Endothelial cell of umbilical vein (primary cell): Measurements from ENCODE around the gene COL18A1. TPM values are rescaled to one million over a fixed set of nuclear protein-coding genes. Genes with fewer than 3 reads are reported as not detected.

ENCODE experiments used
- BruUV-seq: library from RNA; stranded (reverse); fragments of 400-500 nt; replicated peaks from 2 replicates; lab custom pipeline; 2021; lab: Mats Ljungman, UMichigan
- CTCF ChIA-PET: fragments of 300-600, 350-600 bp; sonication (Branson Sonifier 250); formaldehyde crosslinking; loops from one replicate; lab custom pipeline; 2021; ENCODE audit warnings: antibody characterized with exemption, inconsistent platforms; lab: Charles Lee
- POLR2A ChIA-PET: fragments of 300-600, 350-600 bp; sonication (Branson Sonifier 250); formaldehyde crosslinking; loops from one replicate; lab custom pipeline; 2021; ENCODE audit warnings: antibody characterized with exemption, inconsistent platforms; lab: Charles Lee
- DNase-seq: peaks from one replicate; pipeline ENCODE4 v3.0.0-alpha.2; 2011; ENCODE audit warnings: low read depth, low spot score
- FAIRE-seq: peaks from 2 replicates; lab custom pipeline; 2011; peaks lifted over from hg19 to GRCh38; lab: Jason Lieb, UNC
- H2AFZ ChIP-seq: 2 replicates; pipeline ENCODE4 v1.6.0; 2012; ENCODE audit warnings: low read depth, low read length, control low read depth, inconsistent platforms
- H3K27ac ChIP-seq: 2 replicates; pipeline ENCODE4 v1.5.1; 2011; ENCODE audit warnings: low read depth, mild to moderate bottlenecking, control low read depth, low read length, moderate library complexity; ENCODE audit not compliant: insufficient read depth
- H3K27me3 ChIP-seq, 2 experiments: 2 replicates each; pipeline versions ENCODE4 v1.6.0 to v1.6.1; 2011; ENCODE audit warnings: low read length in 2 of 2, mixed read lengths in 1 of 2; ENCODE audit not compliant: control insufficient read depth in 2 of 2, insufficient read depth in 2 of 2
- H3K36me3 ChIP-seq, 2 experiments: 2 replicates in 1 of 2; 3 replicates in 1 of 2; pipeline ENCODE4 v1.5.1; 2011; ENCODE audit warnings: low read length in 2 of 2, mild to moderate bottlenecking in 1 of 2, moderate library complexity in 1 of 2; ENCODE audit not compliant: control insufficient read depth in 2 of 2, insufficient read depth in 2 of 2; ENCODE audit errors: extremely low read depth in 1 of 2
- H3K4me1 ChIP-seq: 3 replicates; pipeline ENCODE4 v1.5.1; 2011; ENCODE audit warnings: mild to moderate bottlenecking, low read length; ENCODE audit not compliant: control insufficient read depth, insufficient read depth; ENCODE audit errors: extremely low read depth
- H3K4me2 ChIP-seq: 2 replicates; pipeline ENCODE4 v1.6.1; 2011; ENCODE audit warnings: low read length, control low read depth, mixed read lengths; ENCODE audit not compliant: insufficient read depth
- H3K4me3 ChIP-seq, 3 experiments: fragments of 200-600 bp in 1 of 3; sonication (generic), shearing (Covaris generic) in 1 of 3; replicated peaks in 1 of 3; 2 replicates each; pipeline ENCODE4 v1.5.1; 2011 to 2016; ENCODE audit warnings: control low read depth in 3 of 3, low read length in 3 of 3, mild to moderate bottlenecking in 2 of 3, inconsistent platforms in 1 of 3, low read depth in 1 of 3, moderate library complexity in 1 of 3; ENCODE audit not compliant: insufficient read depth in 1 of 3
- H3K79me2 ChIP-seq: 2 replicates; pipeline ENCODE4 v1.6.0; 2012; ENCODE audit warnings: low read length, inconsistent platforms; ENCODE audit not compliant: control insufficient read depth, insufficient read depth
- H3K9ac ChIP-seq: replicated peaks from 2 replicates; pipeline ENCODE3; 2011; ENCODE audit warnings: low read length, control low read depth; ENCODE audit not compliant: insufficient read depth; ENCODE audit errors: extremely low read depth
- H3K9me1 ChIP-seq: replicated peaks from 3 replicates; pipeline ENCODE4 v1.6.0; 2011; ENCODE audit warnings: mild to moderate bottlenecking, low read length; ENCODE audit not compliant: control insufficient read depth, insufficient read depth; ENCODE audit errors: extremely low read depth
- H3K9me3 ChIP-seq: replicated peaks from 2 replicates; pipeline ENCODE4 v1.5.1; 2012; ENCODE audit warnings: low read length, inconsistent platforms; ENCODE audit not compliant: control insufficient read depth, insufficient read depth
- H4K20me1 ChIP-seq: replicated peaks from 2 replicates; pipeline ENCODE3; 2011; ENCODE audit warnings: mild to moderate bottlenecking, low read length; ENCODE audit not compliant: control insufficient read depth, insufficient read depth; ENCODE audit errors: extremely low read depth
- EZH2 ChIP-seq: IDR thresholded peaks from 2 replicates; pipeline ENCODE4 v1.6.1; 2012; ENCODE audit warnings: borderline replicate concordance, low read depth, mild to moderate bottlenecking, moderate library complexity, low read length, inconsistent platforms; ENCODE audit not compliant: severe bottlenecking
- GATA2 ChIP-seq: IDR thresholded peaks from 2 replicates; pipeline ENCODE4 v1.7.0; 2011; ENCODE audit warnings: low read depth, mild to moderate bottlenecking, moderate library complexity, mixed read lengths, low read length; ENCODE audit not compliant: insufficient read length, insufficient read depth
- JUN ChIP-seq: IDR thresholded peaks from 2 replicates; pipeline ENCODE4 v1.6.1; 2011; ENCODE audit warnings: borderline replicate concordance, low read depth; ENCODE audit not compliant: insufficient read length, insufficient read depth
- POLR2A ChIP-seq: IDR thresholded peaks from 2 replicates; pipeline ENCODE4 v1.6.1; 2012; ENCODE audit warnings: low read depth, mild to moderate bottlenecking, control low read depth, low read length
- dilution Hi-C: fragments of 300-500 bp; cut with MboI; formaldehyde crosslinking; loops from one replicate; pipeline ENCODE4 v1.15.0; 2019; ENCODE audit warnings: low sequenced_read_pairs; ENCODE audit not compliant: extremely low pct_ligation_motif_present
- intact Hi-C: fragments of 100-400 bp; cut with micrococcal nuclease; formaldehyde crosslinking; loops from one replicate; pipeline ENCODE4 v1.10.0; 2022
- polyA plus RNA-seq, 4 experiments: library from polyadenylated mRNA; depleted of rRNA in 3 of 4; stranded (reverse) in 3 of 4; unstranded in 1 of 4; fragments of >200 nt; gene quantifications; 2 replicates each; pipeline versions ENCODE4 v1.2.1 to v1.2.3, GENCODE V29; 2011 to 2012; ENCODE audit warnings: missing spikeins in 1 of 4
- total RNA-seq: library from RNA; stranded (reverse); gene quantifications from 2 replicates; pipeline ENCODE4 v1.2.3, GENCODE V29; 2021
- TF ChIP-seq, protein P1 (sequence below), 2 donors: IDR thresholded peaks; 1 replicate in 1 of 2; 2 replicates in 1 of 2; pipeline ENCODE4 v1.5.1; 2011; ENCODE audit warnings: low read length in 2 of 2, mild to moderate bottlenecking in 2 of 2, moderate library complexity in 2 of 2, control low read depth in 1 of 2, inconsistent platforms in 1 of 2, low read depth in 1 of 2; ENCODE audit not compliant: insufficient read depth in 1 of 2; ENCODE audit errors: extremely low read depth in 1 of 2

COL18A1 gene
- total and polyA plus RNA-seq, 2 donors (not counting 3 experiments of a cell fraction or from before 2014, with no cell fraction given): 198 to 252 TPM

GRCh38 chr21:45491056-45491455, 86.1 kb downstream of the COL18A1 start:
- BruUV-seq: no TSS peak
- dilution Hi-C loops: no loop called here
- no peak for TF ChIP-seq GATA2
- TF ChIP-seq, protein P1, sequence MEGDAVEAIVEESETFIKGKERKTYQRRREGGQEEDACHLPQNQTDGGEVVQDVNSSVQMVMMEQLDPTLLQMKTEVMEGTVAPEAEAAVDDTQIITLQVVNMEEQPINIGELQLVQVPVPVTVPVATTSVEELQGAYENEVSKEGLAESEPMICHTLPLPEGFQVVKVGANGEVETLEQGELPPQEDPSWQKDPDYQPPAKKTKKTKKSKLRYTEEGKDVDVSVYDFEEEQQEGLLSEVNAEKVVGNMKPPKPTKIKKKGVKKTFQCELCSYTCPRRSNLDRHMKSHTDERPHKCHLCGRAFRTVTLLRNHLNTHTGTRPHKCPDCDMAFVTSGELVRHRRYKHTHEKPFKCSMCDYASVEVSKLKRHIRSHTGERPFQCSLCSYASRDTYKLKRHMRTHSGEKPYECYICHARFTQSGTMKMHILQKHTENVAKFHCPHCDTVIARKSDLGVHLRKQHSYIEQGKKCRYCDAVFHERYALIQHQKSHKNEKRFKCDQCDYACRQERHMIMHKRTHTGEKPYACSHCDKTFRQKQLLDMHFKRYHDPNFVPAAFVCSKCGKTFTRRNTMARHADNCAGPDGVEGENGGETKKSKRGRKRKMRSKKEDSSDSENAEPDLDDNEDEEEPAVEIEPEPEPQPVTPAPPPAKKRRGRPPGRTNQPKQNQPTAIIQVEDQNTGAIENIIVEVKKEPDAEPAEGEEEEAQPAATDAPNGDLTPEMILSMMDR (IDR thresholded peaks at IDR 0.05; ENCODE audit: extremely low read depth in 1 of 2, insufficient read depth in 1 of 2, low read depth in 1 of 2, low read length in 2 of 2): no peak
- TF ChIP-seq POLR2A: no peak
- Histone ChIP-seq H3K27ac (no peak overlapping the region), H3K79me2 (no peaks in the 10 kb centered on the region), H3K4me3 (no peak overlapping the region), H2AFZ (no peak overlapping the region), H3K4me2 (no peak overlapping the region), H3K9me3 (no peaks in the 10 kb centered on the region), H3K4me1 (no peaks in the 10 kb centered on the region), H3K9me1 (no peaks in the 10 kb centered on the region), H3K36me3 (peaks cover 6 to 38% of the 10 kb centered on the region in 2 experiments), H4K20me1 (no peaks in the 10 kb centered on the region), H3K27me3 (no peaks in the 10 kb centered on the region), H3K9ac (no peak overlapping the region)
- FAIRE-seq (no peak), DNase-seq (no peak)
- POLR2A ChIA-PET: no interaction called here
- CTCF ChIA-PET: no interaction called here
- intact Hi-C loops: no loop called here

DNA sequence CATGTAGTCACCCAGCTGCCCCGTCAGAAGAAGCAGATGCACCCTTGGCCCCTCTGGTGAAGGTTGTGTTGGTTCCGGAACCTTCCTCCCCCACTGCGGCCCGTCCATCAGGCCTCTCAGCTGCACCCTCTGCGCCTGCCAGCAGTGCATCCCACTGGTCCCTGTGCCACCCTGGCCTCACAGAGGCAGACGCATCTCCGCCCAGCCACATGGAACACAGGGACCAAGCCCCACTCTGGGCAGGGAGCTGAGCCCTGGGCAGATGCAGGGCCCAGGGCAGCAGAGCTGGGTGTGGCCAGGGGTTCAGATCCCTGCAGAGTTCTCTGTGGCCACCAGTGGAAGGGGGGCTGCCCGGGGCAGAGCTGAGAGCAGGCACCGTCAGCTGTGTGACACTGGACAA, 86.7 kb downstream of the COL18A1 start:
- dilution Hi-C loops (no loop called here), intact Hi-C loops (no loop called here)
- no peak overlapping the region for H3K4me3 ChIP-seq
- H3K9me1 ChIP-seq: no peaks in the 10 kb centered on the region
- no peak overlapping the region for H3K4me2 ChIP-seq
- no peak for TF ChIP-seq EZH2
- no peak for TF ChIP-seq JUN
- no peak for TF ChIP-seq POLR2A
- no peaks in the 10 kb centered on the region for H3K27me3 ChIP-seq
- no peak overlapping the region for H3K9ac ChIP-seq
- ChIA-PET POLR2A (no interaction called here), CTCF (no interaction called here)
- H3K4me1 ChIP-seq: no peaks in the 10 kb centered on the region
- FAIRE-seq: no peak
- no peaks in the 10 kb centered on the region for H3K9me3 ChIP-seq
- H4K20me1 ChIP-seq: no peaks in the 10 kb centered on the region
- no peak overlapping the region for H3K27ac ChIP-seq
- DNase-seq: no peak
- H3K79me2 ChIP-seq: no peaks in the 10 kb centered on the region
- no TSS peak for BruUV-seq
- H2AFZ ChIP-seq: no peak overlapping the region
- H3K36me3 ChIP-seq: peaks cover 6 to 43% of the 10 kb centered on the region in 2 experiments
